ENCODE measurements around the gene RMDN3. TPM values are rescaled to one million over a fixed set of nuclear protein-coding genes. Genes with fewer than 3 reads are reported as not detected.

The RMDN3 gene
- total and polyA plus RNA-seq, 9 of the 15 experiments (the other 6 are each of a cell fraction or from before 2014, with no cell fraction given) = 8.1 to 38.2 (median 25.9) TPM

DNA sequence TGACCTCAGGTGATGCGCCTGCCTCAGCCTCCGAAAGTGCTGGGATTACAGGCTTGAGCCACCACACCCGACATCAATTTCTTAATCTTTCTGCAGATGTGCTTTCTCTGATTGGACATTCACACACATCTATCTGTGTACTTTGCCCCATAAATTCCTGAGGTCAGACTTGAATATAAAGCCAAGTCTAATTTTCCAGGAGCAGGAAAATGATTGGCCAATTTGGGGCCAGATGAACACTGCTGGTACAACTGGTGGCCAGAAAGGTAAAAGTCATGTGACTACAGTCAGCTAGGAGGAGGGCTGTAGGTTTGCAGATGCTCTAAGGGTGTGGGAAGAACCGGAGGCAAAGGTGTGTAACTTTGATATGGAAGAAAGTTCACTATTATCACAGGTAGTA, 63.3 kb downstream of the RMDN3 start:
- Histone ChIP-seq H3K9ac (ENCODE audit: insufficient read depth in 1 of 2, low read depth in 2 of 2, low read length in 2 of 2) (no peak overlapping the region), H3K27ac (ENCODE audit: extremely low read depth, low read depth, low read length) (no peak overlapping the region), H3K36me3 (ENCODE audit: control insufficient read depth, insufficient read depth, low read length) (peaks cover 2% of the 10 kb centered on the region; the same call in 1 of the 3 replicates), H3K4me3 (no peak overlapping the region), H3K9me3 (replicated peaks; ENCODE audit: control insufficient read depth, insufficient read depth, low read depth, low read length) (no peaks in the 10 kb centered on the region), H3K79me2 (ENCODE audit: control insufficient read depth, insufficient read depth, low read length) (peaks cover 29% of the 10 kb centered on the region), H4K20me1 (replicated peaks; ENCODE audit: control insufficient read depth, insufficient read depth, low read length) (no peaks in the 10 kb centered on the region), H3K9me1 (ENCODE audit: control insufficient read depth, insufficient read depth, low read length) (no peaks in the 10 kb centered on the region), H2AFZ (ENCODE audit: low read depth, low read length) (no peak overlapping the region), H3K27me3 (ENCODE audit: control insufficient read depth in 2 of 2, insufficient read depth in 2 of 2, low read length in 2 of 2) (no peaks in the 10 kb centered on the region), H3K4me1 (replicated peaks in 1 of 2; ENCODE audit: control insufficient read depth in 2 of 2, insufficient read depth in 2 of 2, low read length in 2 of 2) (peaks cover 5 to 14% of the 10 kb centered on the region in 2 experiments; a peak in 4 of 5 replicates), H3K4me2 (ENCODE audit: insufficient read depth, low read length) (no peak overlapping the region)
- WGBS (ENCODE audit: insufficient coverage, low coverage, missing lambda C conversion rate) = 59% methylated on average over 4 of the region's 4 CpGs
- DNase-seq (ENCODE audit: extremely low read depth in 1 of 4, low spot score in 3 of 4) = no peak
- ChIA-PET POLR2A (no interaction called here), CTCF (ENCODE audit: low intra/inter-chr PET ratio) (no interaction called here)
- in situ Hi-C loops (cut with MboI) (no loop called here), intact Hi-C loops (cut with micrococcal nuclease) (loop anchor here (5.0 kb wide), 1 partner anchor 99 kb away; the partner anchor contains the start of gene KNL1)
- ATAC-seq = no peak
- FAIRE-seq = no peak
- no TSS peak for BruUV-seq (replicated peaks)
- TF ChIP-seq ZNF3 (CRISPR knock-in tag; IDR thresholded peaks at IDR 0.05) (no peak), CBX1 (IDR thresholded peaks at IDR 0.05; ENCODE audit: low read depth) (no peak), LARP7 (IDR thresholded peaks at IDR 0.05) (no peak), C11orf30 (IDR thresholded peaks at IDR 0.05; ENCODE audit: low read depth) (no peak), FOXK2 (conservative IDR thresholded peaks at IDR 0.05 in 1 of 2, IDR thresholded peaks at IDR 0.05 in 1 of 2; ENCODE audit: low read depth in 2 of 2) (no peak)
- TF ChIP-seq, protein P1, sequence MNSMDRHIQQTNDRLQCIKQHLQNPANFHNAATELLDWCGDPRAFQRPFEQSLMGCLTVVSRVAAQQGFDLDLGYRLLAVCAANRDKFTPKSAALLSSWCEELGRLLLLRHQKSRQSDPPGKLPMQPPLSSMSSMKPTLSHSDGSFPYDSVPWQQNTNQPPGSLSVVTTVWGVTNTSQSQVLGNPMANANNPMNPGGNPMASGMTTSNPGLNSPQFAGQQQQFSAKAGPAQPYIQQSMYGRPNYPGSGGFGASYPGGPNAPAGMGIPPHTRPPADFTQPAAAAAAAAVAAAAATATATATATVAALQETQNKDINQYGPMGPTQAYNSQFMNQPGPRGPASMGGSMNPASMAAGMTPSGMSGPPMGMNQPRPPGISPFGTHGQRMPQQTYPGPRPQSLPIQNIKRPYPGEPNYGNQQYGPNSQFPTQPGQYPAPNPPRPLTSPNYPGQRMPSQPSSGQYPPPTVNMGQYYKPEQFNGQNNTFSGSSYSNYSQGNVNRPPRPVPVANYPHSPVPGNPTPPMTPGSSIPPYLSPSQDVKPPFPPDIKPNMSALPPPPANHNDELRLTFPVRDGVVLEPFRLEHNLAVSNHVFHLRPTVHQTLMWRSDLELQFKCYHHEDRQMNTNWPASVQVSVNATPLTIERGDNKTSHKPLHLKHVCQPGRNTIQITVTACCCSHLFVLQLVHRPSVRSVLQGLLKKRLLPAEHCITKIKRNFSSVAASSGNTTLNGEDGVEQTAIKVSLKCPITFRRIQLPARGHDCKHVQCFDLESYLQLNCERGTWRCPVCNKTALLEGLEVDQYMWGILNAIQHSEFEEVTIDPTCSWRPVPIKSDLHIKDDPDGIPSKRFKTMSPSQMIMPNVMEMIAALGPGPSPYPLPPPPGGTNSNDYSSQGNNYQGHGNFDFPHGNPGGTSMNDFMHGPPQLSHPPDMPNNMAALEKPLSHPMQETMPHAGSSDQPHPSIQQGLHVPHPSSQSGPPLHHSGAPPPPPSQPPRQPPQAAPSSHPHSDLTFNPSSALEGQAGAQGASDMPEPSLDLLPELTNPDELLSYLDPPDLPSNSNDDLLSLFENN (IDR thresholded peaks at IDR 0.05; ENCODE audit: low read depth in 2 of 2, low read length in 2 of 2) = no peak
- TF ChIP-seq, protein P2, sequence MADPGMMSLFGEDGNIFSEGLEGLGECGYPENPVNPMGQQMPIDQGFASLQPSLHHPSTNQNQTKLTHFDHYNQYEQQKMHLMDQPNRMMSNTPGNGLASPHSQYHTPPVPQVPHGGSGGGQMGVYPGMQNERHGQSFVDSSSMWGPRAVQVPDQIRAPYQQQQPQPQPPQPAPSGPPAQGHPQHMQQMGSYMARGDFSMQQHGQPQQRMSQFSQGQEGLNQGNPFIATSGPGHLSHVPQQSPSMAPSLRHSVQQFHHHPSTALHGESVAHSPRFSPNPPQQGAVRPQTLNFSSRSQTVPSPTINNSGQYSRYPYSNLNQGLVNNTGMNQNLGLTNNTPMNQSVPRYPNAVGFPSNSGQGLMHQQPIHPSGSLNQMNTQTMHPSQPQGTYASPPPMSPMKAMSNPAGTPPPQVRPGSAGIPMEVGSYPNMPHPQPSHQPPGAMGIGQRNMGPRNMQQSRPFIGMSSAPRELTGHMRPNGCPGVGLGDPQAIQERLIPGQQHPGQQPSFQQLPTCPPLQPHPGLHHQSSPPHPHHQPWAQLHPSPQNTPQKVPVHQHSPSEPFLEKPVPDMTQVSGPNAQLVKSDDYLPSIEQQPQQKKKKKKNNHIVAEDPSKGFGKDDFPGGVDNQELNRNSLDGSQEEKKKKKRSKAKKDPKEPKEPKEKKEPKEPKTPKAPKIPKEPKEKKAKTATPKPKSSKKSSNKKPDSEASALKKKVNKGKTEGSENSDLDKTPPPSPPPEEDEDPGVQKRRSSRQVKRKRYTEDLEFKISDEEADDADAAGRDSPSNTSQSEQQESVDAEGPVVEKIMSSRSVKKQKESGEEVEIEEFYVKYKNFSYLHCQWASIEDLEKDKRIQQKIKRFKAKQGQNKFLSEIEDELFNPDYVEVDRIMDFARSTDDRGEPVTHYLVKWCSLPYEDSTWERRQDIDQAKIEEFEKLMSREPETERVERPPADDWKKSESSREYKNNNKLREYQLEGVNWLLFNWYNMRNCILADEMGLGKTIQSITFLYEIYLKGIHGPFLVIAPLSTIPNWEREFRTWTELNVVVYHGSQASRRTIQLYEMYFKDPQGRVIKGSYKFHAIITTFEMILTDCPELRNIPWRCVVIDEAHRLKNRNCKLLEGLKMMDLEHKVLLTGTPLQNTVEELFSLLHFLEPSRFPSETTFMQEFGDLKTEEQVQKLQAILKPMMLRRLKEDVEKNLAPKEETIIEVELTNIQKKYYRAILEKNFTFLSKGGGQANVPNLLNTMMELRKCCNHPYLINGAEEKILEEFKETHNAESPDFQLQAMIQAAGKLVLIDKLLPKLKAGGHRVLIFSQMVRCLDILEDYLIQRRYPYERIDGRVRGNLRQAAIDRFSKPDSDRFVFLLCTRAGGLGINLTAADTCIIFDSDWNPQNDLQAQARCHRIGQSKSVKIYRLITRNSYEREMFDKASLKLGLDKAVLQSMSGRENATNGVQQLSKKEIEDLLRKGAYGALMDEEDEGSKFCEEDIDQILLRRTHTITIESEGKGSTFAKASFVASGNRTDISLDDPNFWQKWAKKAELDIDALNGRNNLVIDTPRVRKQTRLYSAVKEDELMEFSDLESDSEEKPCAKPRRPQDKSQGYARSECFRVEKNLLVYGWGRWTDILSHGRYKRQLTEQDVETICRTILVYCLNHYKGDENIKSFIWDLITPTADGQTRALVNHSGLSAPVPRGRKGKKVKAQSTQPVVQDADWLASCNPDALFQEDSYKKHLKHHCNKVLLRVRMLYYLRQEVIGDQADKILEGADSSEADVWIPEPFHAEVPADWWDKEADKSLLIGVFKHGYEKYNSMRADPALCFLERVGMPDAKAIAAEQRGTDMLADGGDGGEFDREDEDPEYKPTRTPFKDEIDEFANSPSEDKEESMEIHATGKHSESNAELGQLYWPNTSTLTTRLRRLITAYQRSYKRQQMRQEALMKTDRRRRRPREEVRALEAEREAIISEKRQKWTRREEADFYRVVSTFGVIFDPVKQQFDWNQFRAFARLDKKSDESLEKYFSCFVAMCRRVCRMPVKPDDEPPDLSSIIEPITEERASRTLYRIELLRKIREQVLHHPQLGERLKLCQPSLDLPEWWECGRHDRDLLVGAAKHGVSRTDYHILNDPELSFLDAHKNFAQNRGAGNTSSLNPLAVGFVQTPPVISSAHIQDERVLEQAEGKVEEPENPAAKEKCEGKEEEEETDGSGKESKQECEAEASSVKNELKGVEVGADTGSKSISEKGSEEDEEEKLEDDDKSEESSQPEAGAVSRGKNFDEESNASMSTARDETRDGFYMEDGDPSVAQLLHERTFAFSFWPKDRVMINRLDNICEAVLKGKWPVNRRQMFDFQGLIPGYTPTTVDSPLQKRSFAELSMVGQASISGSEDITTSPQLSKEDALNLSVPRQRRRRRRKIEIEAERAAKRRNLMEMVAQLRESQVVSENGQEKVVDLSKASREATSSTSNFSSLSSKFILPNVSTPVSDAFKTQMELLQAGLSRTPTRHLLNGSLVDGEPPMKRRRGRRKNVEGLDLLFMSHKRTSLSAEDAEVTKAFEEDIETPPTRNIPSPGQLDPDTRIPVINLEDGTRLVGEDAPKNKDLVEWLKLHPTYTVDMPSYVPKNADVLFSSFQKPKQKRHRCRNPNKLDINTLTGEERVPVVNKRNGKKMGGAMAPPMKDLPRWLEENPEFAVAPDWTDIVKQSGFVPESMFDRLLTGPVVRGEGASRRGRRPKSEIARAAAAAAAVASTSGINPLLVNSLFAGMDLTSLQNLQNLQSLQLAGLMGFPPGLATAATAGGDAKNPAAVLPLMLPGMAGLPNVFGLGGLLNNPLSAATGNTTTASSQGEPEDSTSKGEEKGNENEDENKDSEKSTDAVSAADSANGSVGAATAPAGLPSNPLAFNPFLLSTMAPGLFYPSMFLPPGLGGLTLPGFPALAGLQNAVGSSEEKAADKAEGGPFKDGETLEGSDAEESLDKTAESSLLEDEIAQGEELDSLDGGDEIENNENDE (IDR thresholded peaks at IDR 0.05; ENCODE audit: low read depth, low read length) = no peak

All from K562 (cell line).